HG03342 (cell line): ENCODE data around the gene TAF1D.

Source experiments
- ATAC-seq: cut with Tn5 transposase; IDR thresholded peaks from one replicate; pipeline ENCODE4 v1.9.1; 2021; ENCODE audit warnings: mild to moderate bottlenecking, moderate library complexity; ENCODE audit not compliant: unreplicated experiment

Gene TAF1D

GRCh38 chr11:93727985-93728791, 13.1 kb downstream of the TAF1D start:
- no peak for ATAC-seq

- ATAC-seq = no peak
These were observed 17.2 kb downstream of the TAF1D start for GRCh38 chr11:93724089-93724488.

- no peak for ATAC-seq
These were observed 20.8 kb downstream of the TAF1D start for GRCh38 chr11:93720522-93720921.

GRCh38 chr11:93719310-93719709, 22.0 kb downstream of the TAF1D start:
- ATAC-seq = no peak

GRCh38 chr11:93718057-93718563, 23.2 kb downstream of the TAF1D start:
- ATAC-seq = peak; percentile 94

- ATAC-seq = no peak
These were observed 23.8 kb downstream of the TAF1D start for GRCh38 chr11:93717501-93717900.

GRCh38 chr11:93715797-93716396, 25.4 kb downstream of the TAF1D start:
- ATAC-seq = no peak

GRCh38 chr11:93712678-93713077, 28.6 kb downstream of the TAF1D start:
- ATAC-seq = no peak

- no peak for ATAC-seq
These were observed 31.1 kb downstream of the TAF1D start for GRCh38 chr11:93710239-93710638.

GRCh38 chr11:93704237-93704636, 37.1 kb downstream of the TAF1D start:
- no peak for ATAC-seq

- no peak for ATAC-seq
These were observed 40.5 kb downstream of the TAF1D start for GRCh38 chr11:93700830-93701229.

GRCh38 chr11:93697611-93698010, 43.7 kb downstream of the TAF1D start:
- ATAC-seq = no peak

GRCh38 chr11:93694557-93694956, 46.7 kb downstream of the TAF1D start:
- no peak for ATAC-seq

GRCh38 chr11:93694109-93694508, 47.2 kb downstream of the TAF1D start:
- ATAC-seq = no peak

GRCh38 chr11:93689240-93689639, 52.1 kb downstream of the TAF1D start:
- ATAC-seq = peak; percentile 63

GRCh38 chr11:93686812-93687211, 54.5 kb downstream of the TAF1D start:
- no peak for ATAC-seq

GRCh38 chr11:93686226-93686625, 55.1 kb downstream of the TAF1D start:
- no peak for ATAC-seq
